Endothelial cell (in vitro differentiated cells): ENCODE results near the gene SEPTIN8. TPM values are rescaled to one million over a fixed set of nuclear protein-coding genes. Genes with fewer than 3 reads are reported as not detected.
A peak's percentile ranks its signal among the peaks of the same experiment; 100 is the strongest.

Experiments used
- DNase-seq: peaks from one replicate; pipeline ENCODE4 v3.0.0; 2021; ENCODE audit warnings: low spot score
- H3K27ac Mint-ChIP-seq: one replicate; pipeline ENCODE4 v1.8.0; 2021; ENCODE audit warnings: mixed read lengths, inconsistent platforms; ENCODE audit not compliant: unreplicated experiment
- H3K27me3 Mint-ChIP-seq: one replicate; pipeline ENCODE4 v1.8.0; 2021; ENCODE audit warnings: mild to moderate bottlenecking, moderate library complexity, mixed read lengths, inconsistent platforms; ENCODE audit not compliant: unreplicated experiment
- H3K36me3 Mint-ChIP-seq: one replicate; pipeline ENCODE4 v1.8.0; 2021; ENCODE audit warnings: mild to moderate bottlenecking, low read depth, mixed read lengths, inconsistent platforms; ENCODE audit not compliant: unreplicated experiment
- H3K4me1 Mint-ChIP-seq: one replicate; pipeline ENCODE4 v1.8.0; 2021; ENCODE audit warnings: mild to moderate bottlenecking, mixed read lengths, inconsistent platforms; ENCODE audit not compliant: unreplicated experiment
- H3K4me3 Mint-ChIP-seq: one replicate; pipeline ENCODE4 v1.8.0; 2021; ENCODE audit warnings: mild to moderate bottlenecking, mixed read lengths, inconsistent platforms; ENCODE audit not compliant: unreplicated experiment
- H3K9me3 Mint-ChIP-seq: one replicate; pipeline ENCODE4 v1.8.0; 2021; ENCODE audit warnings: mixed read lengths, inconsistent platforms; ENCODE audit not compliant: unreplicated experiment
- CTCF ChIP-seq: fragments of 200-600 bp; sonication (generic); IDR thresholded peaks from one replicate; pipeline ENCODE4 v1.5.0; 2021; ENCODE audit warnings: antibody characterized with exemption; ENCODE audit not compliant: unreplicated experiment
- total RNA-seq: library from RNA; stranded (reverse); fragmentation: NEBNext Ultra II Directional; extraction: Animal tissue kit (Norgen Biotek cat#: 25700); gene quantifications from one replicate; pipeline ENCODE4 v1.2.1, GENCODE V29; 2021; ENCODE audit not compliant: unreplicated experiment

Gene SEPTIN8
- total RNA-seq, 1 donor from 2014 or later: 22.8 TPM

- DNase-seq: peak; percentile 32
- peak within 1 kb of the TSS; percentile 77 for H3K4me3 Mint-ChIP-seq
- TF ChIP-seq CTCF: no peak
- no peaks in the 10 kb centered on the region for H3K4me1 Mint-ChIP-seq
- peaks cover 14% of the 10 kb centered on the region for H3K27me3 Mint-ChIP-seq
- no peak within 1 kb of the TSS for H3K27ac Mint-ChIP-seq
- no peaks in the 10 kb centered on the region for H3K9me3 Mint-ChIP-seq
- no peaks in the 10 kb centered on the region for H3K36me3 Mint-ChIP-seq
Observed at GRCh38 chr5:132746954-132747615, 30.0 kb downstream of the SEPTIN8 start, which contains the start of gene CCNI2. CCNI2 (plus strand) TSS chr5:132747426; CDS start chr5:132747496, 70 bp downstream.

GRCh38 chr5:132746592-132746953, 30.5 kb downstream of the SEPTIN8 start:
- H3K4me1 Mint-ChIP-seq: no peaks in the 10 kb centered on the region
- TF ChIP-seq CTCF: no peak
- peak overlapping the region; percentile 77 for H3K4me3 Mint-ChIP-seq
- H3K27me3 Mint-ChIP-seq: peaks cover 14% of the 10 kb centered on the region
- H3K36me3 Mint-ChIP-seq: no peaks in the 10 kb centered on the region
- H3K9me3 Mint-ChIP-seq: no peaks in the 10 kb centered on the region
- DNase-seq: no peak
- H3K27ac Mint-ChIP-seq: no peak overlapping the region

- DNase-seq: no peak
- Mint-ChIP-seq H3K36me3 (no peaks in the 10 kb centered on the region), H3K27me3 (peaks cover 14% of the 10 kb centered on the region), H3K4me1 (no peaks in the 10 kb centered on the region), H3K9me3 (no peaks in the 10 kb centered on the region), H3K4me3 (no peak overlapping the region), H3K27ac (no peak overlapping the region)
- no peak for TF ChIP-seq CTCF
Observed at GRCh38 chr5:132744659-132745058, 32.4 kb downstream of the SEPTIN8 start.

GRCh38 chr5:132742626-132743025, 34.4 kb downstream of the SEPTIN8 start:
- no peaks in the 10 kb centered on the region for H3K9me3 Mint-ChIP-seq
- H3K27ac Mint-ChIP-seq: no peak overlapping the region
- DNase-seq: no peak
- no peaks in the 10 kb centered on the region for H3K36me3 Mint-ChIP-seq
- no peak for TF ChIP-seq CTCF
- peaks cover 12% of the 10 kb centered on the region for H3K27me3 Mint-ChIP-seq
- no peak overlapping the region for H3K4me3 Mint-ChIP-seq
- H3K4me1 Mint-ChIP-seq: peaks cover 5% of the 10 kb centered on the region

GRCh38 chr5:132742158-132742557, 34.9 kb downstream of the SEPTIN8 start:
- no peak for TF ChIP-seq CTCF
- Mint-ChIP-seq H3K27ac (no peak overlapping the region), H3K36me3 (no peaks in the 10 kb centered on the region), H3K9me3 (no peaks in the 10 kb centered on the region), H3K4me3 (no peak overlapping the region), H3K27me3 (peaks cover 12% of the 10 kb centered on the region), H3K4me1 (peaks cover 8% of the 10 kb centered on the region)
- no peak for DNase-seq
